HG03432 (cell line): ENCODE results near the gene ANTXR1.

Experiments
- ATAC-seq: cut with Tn5 transposase; IDR thresholded peaks from one replicate; pipeline ENCODE4 v1.9.1; 2021; ENCODE audit warnings: mild to moderate bottlenecking, moderate library complexity; ENCODE audit not compliant: unreplicated experiment

ANTXR1 gene

GRCh38 chr2:69003731-69004130, 9.2 kb upstream of the ANTXR1 start:
- no peak for ATAC-seq

GRCh38 chr2:69007169-69007568, 5.8 kb upstream of the ANTXR1 start:
- ATAC-seq = no peak

GRCh38 chr2:69007603-69008002, 5.4 kb upstream of the ANTXR1 start:
- ATAC-seq = no peak

- no peak for ATAC-seq
These were observed 2.4 kb upstream of the ANTXR1 start for GRCh38 chr2:69010437-69011194.

GRCh38 chr2:69011611-69012157, 1.3 kb upstream of the ANTXR1 start:
- ATAC-seq = no peak

- ATAC-seq = peak; percentile 43
These were observed 453 bp upstream of the ANTXR1 start for GRCh38 chr2:69012310-69013141.

- no peak for ATAC-seq
These were observed 1.2 kb downstream of the ANTXR1 start for GRCh38 chr2:69013840-69014821.

GRCh38 chr2:69017080-69017479, 4.1 kb downstream of the ANTXR1 start:
- ATAC-seq = no peak

- no peak for ATAC-seq
These were observed 4.9 kb downstream of the ANTXR1 start for GRCh38 chr2:69017835-69018234.

GRCh38 chr2:69018678-69019095, 5.7 kb downstream of the ANTXR1 start:
- no peak for ATAC-seq

- no peak for ATAC-seq
These were observed 7.8 kb downstream of the ANTXR1 start for GRCh38 chr2:69020496-69021426.

- ATAC-seq = no peak
These were observed 8.7 kb downstream of the ANTXR1 start for GRCh38 chr2:69021727-69022126.

- ATAC-seq = no peak
These were observed 9.6 kb downstream of the ANTXR1 start for GRCh38 chr2:69022548-69022947.

GRCh38 chr2:69023236-69023635, 10.3 kb downstream of the ANTXR1 start:
- no peak for ATAC-seq

GRCh38 chr2:69026026-69026425, 13.0 kb downstream of the ANTXR1 start:
- no peak for ATAC-seq

GRCh38 chr2:69026691-69027459, 13.9 kb downstream of the ANTXR1 start:
- ATAC-seq = no peak

GRCh38 chr2:69030800-69031428, 17.9 kb downstream of the ANTXR1 start:
- ATAC-seq = no peak

GRCh38 chr2:69031466-69031865, 18.5 kb downstream of the ANTXR1 start:
- ATAC-seq = no peak
